H9 (cell line): ENCODE data around the gene PGA3. TPM values are rescaled to one million over a fixed set of nuclear protein-coding genes. Genes with fewer than 3 reads are reported as not detected.

Experiments used
- DNase-seq: peaks from one replicate; pipeline ENCODE4 v3.0.0-alpha.2; 2017
- H2AFZ ChIP-seq: one replicate; pipeline ENCODE4 v1.6.1; 2013; ENCODE audit warnings: mild to moderate bottlenecking, low read length, control low read depth, moderate library complexity
- H2AK5ac ChIP-seq: 2 replicates; pipeline ENCODE4 v1.6.1; 2013; ENCODE audit warnings: low read length, control low read depth, mixed read lengths; ENCODE audit not compliant: insufficient read length
- H2BK120ac ChIP-seq: one replicate; pipeline ENCODE4 v1.6.1; 2013; ENCODE audit warnings: low read depth, mild to moderate bottlenecking, low read length, control low read depth, inconsistent platforms; ENCODE audit not compliant: poor library complexity, severe bottlenecking
- H2BK12ac ChIP-seq: 2 replicates; pipeline ENCODE4 v1.6.1; 2013; ENCODE audit warnings: low read length, control low read depth, mixed read lengths, low read depth; ENCODE audit not compliant: insufficient read length
- H2BK15ac ChIP-seq: 2 replicates; pipeline ENCODE4 v1.6.1; 2013; ENCODE audit warnings: low read depth, low read length, control low read depth
- H2BK20ac ChIP-seq: one replicate; pipeline ENCODE4 v1.6.1; 2013; ENCODE audit warnings: low read depth, mild to moderate bottlenecking, low read length, control low read depth, inconsistent platforms; ENCODE audit not compliant: poor library complexity, severe bottlenecking
- H2BK5ac ChIP-seq: 2 replicates; pipeline ENCODE4 v1.6.1; 2013; ENCODE audit warnings: low read length, control low read depth, mixed read lengths; ENCODE audit not compliant: insufficient read length
- H3K14ac ChIP-seq: 2 replicates; pipeline ENCODE4 v1.6.1; 2013; ENCODE audit warnings: low read length, control low read depth; ENCODE audit not compliant: insufficient read depth
- H3K18ac ChIP-seq: 2 replicates; pipeline ENCODE4 v1.6.1; 2013; ENCODE audit warnings: low read depth, mild to moderate bottlenecking, mixed read lengths, low read length, control low read depth; ENCODE audit not compliant: insufficient read length
- H3K23ac ChIP-seq: 2 replicates; pipeline ENCODE4 v1.6.1; 2013; ENCODE audit warnings: low read length, control low read depth, mixed read lengths, low read depth; ENCODE audit not compliant: insufficient read length
- H3K23me2 ChIP-seq: 2 replicates; pipeline ENCODE4 v1.6.1; 2013; ENCODE audit warnings: low read depth, mild to moderate bottlenecking, mixed read lengths, low read length, control low read depth; ENCODE audit not compliant: insufficient read length, poor library complexity, severe bottlenecking
- H3K27ac ChIP-seq: 2 replicates; pipeline ENCODE4 v1.5.1; 2013; ENCODE audit warnings: low read length, control low read depth, mixed read lengths, low read depth; ENCODE audit not compliant: insufficient read length
- H3K27me3 ChIP-seq: 2 replicates; pipeline ENCODE4 v1.6.1; 2013; ENCODE audit warnings: low read length, control low read depth, inconsistent platforms; ENCODE audit not compliant: insufficient read depth
- H3K4ac ChIP-seq: 2 replicates; pipeline ENCODE4 v1.6.1; 2013; ENCODE audit warnings: low read depth, mild to moderate bottlenecking, control low read depth, inconsistent platforms, low read length, moderate library complexity
- H3K4me1 ChIP-seq: 2 replicates; pipeline ENCODE4 v1.6.1; 2013; ENCODE audit warnings: low read length, control low read depth, inconsistent platforms; ENCODE audit not compliant: insufficient read depth
- H3K4me2 ChIP-seq: 2 replicates; pipeline ENCODE4 v1.6.1; 2013; ENCODE audit warnings: low read length, control low read depth, mixed read lengths; ENCODE audit not compliant: insufficient read length, insufficient read depth
- H3K56ac ChIP-seq: 2 replicates; pipeline ENCODE4 v1.6.1; 2013; ENCODE audit warnings: low read depth, mild to moderate bottlenecking, mixed read lengths, low read length, control low read depth; ENCODE audit not compliant: insufficient read length
- H3K79me1 ChIP-seq: 2 replicates; pipeline ENCODE4 v1.6.1; 2013; ENCODE audit warnings: low read depth, mild to moderate bottlenecking, moderate library complexity, low read length, control low read depth, inconsistent platforms; ENCODE audit not compliant: insufficient read depth, poor library complexity, severe bottlenecking
- H3K79me2 ChIP-seq: 2 replicates; pipeline ENCODE4 v1.6.1; 2013; ENCODE audit warnings: low read length, control low read depth, inconsistent platforms; ENCODE audit not compliant: insufficient read depth
- H3K9ac ChIP-seq: 2 replicates; pipeline ENCODE4 v1.6.1; 2013; ENCODE audit warnings: low read length, control low read depth, mixed read lengths; ENCODE audit not compliant: insufficient read length; ENCODE audit errors: extremely low read depth
- H3K9me3 ChIP-seq: one replicate; pipeline ENCODE4 v1.6.1; 2013; ENCODE audit warnings: low read depth, low read length, inconsistent platforms; ENCODE audit not compliant: control insufficient read depth
- H3T11ph ChIP-seq: one replicate; pipeline ENCODE4 v1.6.1; 2013; ENCODE audit warnings: mild to moderate bottlenecking, low read length, control low read depth, inconsistent platforms
- H4K20me1 ChIP-seq: one replicate; pipeline ENCODE4 v1.6.1; 2013; ENCODE audit not compliant: control insufficient read depth, insufficient read length, insufficient read depth
- H4K5ac ChIP-seq: 2 replicates; pipeline ENCODE4 v1.6.1; 2013; ENCODE audit warnings: low read depth, mild to moderate bottlenecking, mixed read lengths, low read length, control low read depth; ENCODE audit not compliant: insufficient read length
- H4K8ac ChIP-seq: replicated peaks from 2 replicates; pipeline ENCODE4 v1.6.1; 2013; ENCODE audit warnings: low read length, control low read depth, mixed read lengths, low read depth; ENCODE audit not compliant: insufficient read length
- H4K91ac ChIP-seq: 2 replicates; pipeline ENCODE4 v1.6.1; 2013; ENCODE audit warnings: low read depth, mild to moderate bottlenecking, moderate library complexity, mixed read lengths, low read length, control low read depth; ENCODE audit not compliant: insufficient read length
- H3K27ac Mint-ChIP-seq, 3 experiments: 2 replicates in 2 of 3; 3 replicates in 1 of 3; pipeline ENCODE4 v1.8.0; 2020 to 2021; ENCODE audit warnings: mixed read lengths in 3 of 3, mild to moderate bottlenecking in 1 of 3, moderate library complexity in 1 of 3
- H3K27me3 Mint-ChIP-seq: 2 replicates; pipeline ENCODE4 v1.8.0; 2021; ENCODE audit warnings: low read depth, mild to moderate bottlenecking, moderate library complexity, mixed read lengths
- H3K36me3 Mint-ChIP-seq, 3 experiments: 2 replicates in 2 of 3; 3 replicates in 1 of 3; pipeline ENCODE4 v1.8.0; 2020 to 2021; ENCODE audit warnings: low read depth in 3 of 3, mixed read lengths in 3 of 3; ENCODE audit not compliant: insufficient read depth in 1 of 3
- H3K4me1 Mint-ChIP-seq, 2 experiments: 2 replicates each; pipeline ENCODE4 v1.8.0; 2020; ENCODE audit warnings: mixed read lengths in 2 of 2
- H3K4me3 Mint-ChIP-seq, 2 experiments: 2 replicates in 1 of 2; 3 replicates in 1 of 2; pipeline ENCODE4 v1.8.0; 2020 to 2021; ENCODE audit warnings: mild to moderate bottlenecking in 2 of 2, mixed read lengths in 2 of 2, moderate library complexity in 1 of 2
- H3K9me3 Mint-ChIP-seq, 2 experiments: 2 replicates in 1 of 2; 3 replicates in 1 of 2; pipeline ENCODE4 v1.8.0; 2020; ENCODE audit warnings: mild to moderate bottlenecking in 2 of 2, mixed read lengths in 2 of 2, moderate library complexity in 1 of 2
- WGBS: extraction: QIAGEN DNeasy Blood & Tissue Kit; methylation state at CpG from one replicate; pipeline ENCODE4 v1.1.7; 2013; ENCODE audit warnings: missing lambda C conversion rate, low lambda C conversion rate, mixed read lengths; ENCODE audit not compliant: insufficient read length; ENCODE audit errors: extremely low coverage; 5-methylcytosine and 5-hydroxymethylcytosine counted together
- total RNA-seq: library from RNA; stranded (reverse); gene quantifications from 2 replicates; pipeline ENCODE4 v1.2.1, GENCODE V29; 2021
- TF ChIP-seq, protein P1 (sequence below): fragments of 200-600 bp; sonication (generic); conservative IDR thresholded peaks from 3 replicates; pipeline ENCODE4 v1.8.0; 2021; ENCODE audit warnings: antibody characterized with exemption, mild to moderate bottlenecking

The PGA3 gene
- total RNA-seq, 1 experiment from 2014 or later = not detected

DNA sequence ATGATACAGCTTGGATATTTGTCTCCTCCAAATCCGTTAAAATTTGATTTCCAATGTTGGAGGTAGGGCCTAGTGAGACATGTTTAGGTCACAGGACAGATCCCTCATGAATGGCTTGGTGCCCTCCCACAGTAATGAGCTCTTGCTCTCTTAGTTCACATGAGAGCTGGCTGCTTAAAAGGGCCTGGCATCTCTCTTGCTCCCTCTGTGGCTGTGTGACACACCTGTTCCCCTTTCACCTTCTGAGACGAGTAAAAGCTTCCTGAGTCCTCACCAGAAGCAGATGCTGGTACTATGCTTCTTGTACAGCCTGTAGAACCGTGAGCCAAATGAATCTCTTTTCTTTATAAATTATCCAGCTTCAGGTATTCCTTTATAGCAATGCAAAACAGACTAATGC, 45.6 kb upstream of the PGA3 start:
- Histone ChIP-seq H3K18ac (no peak overlapping the region), H3K9me3 (no peaks in the 10 kb centered on the region), H3K23ac (no peak overlapping the region), H3K27ac (no peak overlapping the region), H4K8ac (no peak overlapping the region), H2AK5ac (no peak overlapping the region), H3K79me1 (peaks cover 3% of the 10 kb centered on the region), H2BK12ac (no peak overlapping the region), H2BK120ac (no peak overlapping the region), H3K14ac (no peak overlapping the region), H4K20me1 (no peaks in the 10 kb centered on the region), H2AFZ (no peak overlapping the region), H3T11ph (no peak overlapping the region), H2BK5ac (no peak overlapping the region), H4K5ac (no peak overlapping the region), H3K23me2 (no peaks in the 10 kb centered on the region), H3K56ac (no peak overlapping the region), H3K27me3 (no peaks in the 10 kb centered on the region), H3K9ac (no peak overlapping the region), H4K91ac (no peak overlapping the region), H3K4me2 (no peak overlapping the region), H2BK20ac (no peak overlapping the region), H3K4ac (no peak overlapping the region), H2BK15ac (no peak overlapping the region), H3K79me2 (peaks cover 1% of the 10 kb centered on the region; the same call in 1 of the 2 replicates), H3K4me1 (no peaks in the 10 kb centered on the region)
- DNase-seq = no peak
- no peak overlapping the region for H3K27ac Mint-ChIP-seq
- TF ChIP-seq, protein P1, sequence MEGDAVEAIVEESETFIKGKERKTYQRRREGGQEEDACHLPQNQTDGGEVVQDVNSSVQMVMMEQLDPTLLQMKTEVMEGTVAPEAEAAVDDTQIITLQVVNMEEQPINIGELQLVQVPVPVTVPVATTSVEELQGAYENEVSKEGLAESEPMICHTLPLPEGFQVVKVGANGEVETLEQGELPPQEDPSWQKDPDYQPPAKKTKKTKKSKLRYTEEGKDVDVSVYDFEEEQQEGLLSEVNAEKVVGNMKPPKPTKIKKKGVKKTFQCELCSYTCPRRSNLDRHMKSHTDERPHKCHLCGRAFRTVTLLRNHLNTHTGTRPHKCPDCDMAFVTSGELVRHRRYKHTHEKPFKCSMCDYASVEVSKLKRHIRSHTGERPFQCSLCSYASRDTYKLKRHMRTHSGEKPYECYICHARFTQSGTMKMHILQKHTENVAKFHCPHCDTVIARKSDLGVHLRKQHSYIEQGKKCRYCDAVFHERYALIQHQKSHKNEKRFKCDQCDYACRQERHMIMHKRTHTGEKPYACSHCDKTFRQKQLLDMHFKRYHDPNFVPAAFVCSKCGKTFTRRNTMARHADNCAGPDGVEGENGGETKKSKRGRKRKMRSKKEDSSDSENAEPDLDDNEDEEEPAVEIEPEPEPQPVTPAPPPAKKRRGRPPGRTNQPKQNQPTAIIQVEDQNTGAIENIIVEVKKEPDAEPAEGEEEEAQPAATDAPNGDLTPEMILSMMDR = 0 out of 3 replicates have a peak, but pooled peaks have one; percentile 19
- peaks cover 3 to 11% of the 10 kb centered on the region in 2 experiments; a peak in 3 of 5 replicates for H3K9me3 Mint-ChIP-seq
- no peak overlapping the region for H3K4me3 Mint-ChIP-seq
- H3K36me3 Mint-ChIP-seq = peaks cover 9 to 26% (median 20%) of the 10 kb centered on the region in 3 experiments
- peaks cover 35 to 45% of the 10 kb centered on the region in 2 experiments for H3K4me1 Mint-ChIP-seq
- WGBS = no CpG with 5 or more reads among the region's 3 CpGs
- no peaks in the 10 kb centered on the region for H3K27me3 Mint-ChIP-seq
